ENCODE measurements around the gene BAHCC1. TPM values are rescaled to one million over a fixed set of nuclear protein-coding genes. Genes with fewer than 3 reads are reported as not detected.

BAHCC1 gene
- total and polyA plus RNA-seq, 9 of the 15 experiments (the other 6 are each of a cell fraction or from before 2014, with no cell fraction given) = 0.14 to 26.9 (median 5.0) TPM

GRCh38 chr17:81493198-81494038 is 98.2 kb downstream of the BAHCC1 start (continued):
- TF ChIP-seq SREBF1 (IDR thresholded peaks at IDR 0.05; ENCODE audit: borderline replicate concordance, low read depth, low read length) (no peak), HINFP (tag; conservative IDR thresholded peaks at IDR 0.05; ENCODE audit: low read depth) (no peak), ZBTB5 (IDR thresholded peaks at IDR 0.05) (no peak), GTF2E2 (tag; IDR thresholded peaks at IDR 0.05) (no peak), HDAC6 (IDR thresholded peaks at IDR 0.05; ENCODE audit: low read depth, low read length) (no peak), ZBTB8A (IDR thresholded peaks at IDR 0.05; ENCODE audit: partially characterized antibody) (no peak), THAP12 (CRISPR knock-in tag; IDR thresholded peaks at IDR 0.05) (no peak), ATF3 (IDR thresholded peaks at IDR 0.05) (no peak), ATF3 (CRISPR knock-in tag; conservative IDR thresholded peaks at IDR 0.05) (no peak), RBM14 (IDR thresholded peaks at IDR 0.05; ENCODE audit: borderline replicate concordance, insufficient read depth, low read depth, low read length) (no peak), CREB5 (CRISPR knock-in tag; IDR thresholded peaks at IDR 0.05) (no peak), FOXP1 (CRISPR knock-in tag; IDR thresholded peaks at IDR 0.05) (no peak), TSC22D4 (tag; IDR thresholded peaks at IDR 0.05) (no peak), GTF2B (IDR thresholded peaks at IDR 0.05; ENCODE audit: extremely low read depth, insufficient read length) (no peak), DNMT1 (IDR thresholded peaks at IDR 0.05) (no peak), MXI1 (IDR thresholded peaks at IDR 0.05; ENCODE audit: low read depth, low read length) (no peak), ZNF707 (CRISPR knock-in tag; conservative IDR thresholded peaks at IDR 0.05) (no peak)
